Measurements from ENCODE around the gene PPP2CA. TPM values are rescaled to one million over a fixed set of nuclear protein-coding genes. Genes with fewer than 3 reads are reported as not detected.

Gene PPP2CA
- total and polyA plus RNA-seq, 2 of the 4 experiments (the other 2 are of a cell fraction): 70.6 to 73.6 TPM

DNA sequence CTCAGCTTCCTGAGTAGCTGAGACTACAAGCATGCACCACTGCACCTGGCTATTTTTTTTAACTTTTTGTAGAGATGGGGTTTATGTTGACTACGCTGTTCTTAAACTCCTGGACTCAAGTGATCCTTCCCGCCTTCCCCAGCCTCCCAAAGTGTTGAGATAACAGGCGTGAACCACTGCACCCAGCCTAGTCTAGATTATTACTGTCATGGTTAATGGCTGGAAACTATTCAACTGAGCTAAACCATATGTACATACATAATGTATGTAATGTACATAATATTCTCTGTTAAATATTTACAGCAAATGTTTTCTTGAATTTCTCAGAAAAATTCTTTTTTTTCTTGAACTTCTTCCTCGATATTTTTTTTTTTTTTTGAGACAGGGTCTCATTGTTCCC, 21.3 kb downstream of the PPP2CA start:
- peaks cover 9% of the 10 kb centered on the region; the same call in 1 of the 2 replicates for H3K9me1 ChIP-seq (ENCODE audit: insufficient read depth, low read length)
- no peak overlapping the region for H2BK20ac ChIP-seq (ENCODE audit: low read depth, low read length)
- H3K4ac ChIP-seq (ENCODE audit: low read depth, low read length): no peak overlapping the region
- no peak overlapping the region for H2AK9ac ChIP-seq (replicated peaks; ENCODE audit: low read depth, low read length, poor library complexity)
- no peak overlapping the region for H2AK5ac ChIP-seq (ENCODE audit: low read depth, low read length)
- no peak overlapping the region for H3K56ac ChIP-seq (ENCODE audit: extremely low read depth, insufficient read depth, low read length)
- peaks cover 32% of the 10 kb centered on the region for H3K36me3 ChIP-seq (ENCODE audit: control insufficient read depth, insufficient read depth, low read length)
- no peak overlapping the region for H2BK15ac ChIP-seq (ENCODE audit: low read depth, low read length)
- H4K20me1 ChIP-seq (ENCODE audit: insufficient read depth, low read length): peaks cover 74% of the 10 kb centered on the region
- H3K27ac ChIP-seq (ENCODE audit: insufficient read depth, low read length): no peak overlapping the region
- dilution Hi-C loops (cut with HindIII; ENCODE audit: low sequenced_read_pairs, unreplicated experiment) (no loop called here), in situ Hi-C loops (cut with MboI; ENCODE audit: low sequenced_read_pairs) (no loop called here), intact Hi-C loops (cut with micrococcal nuclease) (no loop called here)
- no CpG with 5 or more reads among the region's 4 CpGs for WGBS, 2 experiments (ENCODE audit: extremely low coverage in 2 of 2, insufficient read length in 1 of 2)
- no peaks in the 10 kb centered on the region for H3K4me1 ChIP-seq (ENCODE audit: control insufficient read depth, insufficient read depth, low read length)
- H3K4me3 ChIP-seq (ENCODE audit: insufficient read depth, low read depth, low read length): no peak overlapping the region
- H3K4me2 ChIP-seq (ENCODE audit: low read depth, low read length): no peak overlapping the region
- no peak overlapping the region for H4K5ac ChIP-seq (ENCODE audit: low read depth, low read length)
- no peak overlapping the region for H4K8ac ChIP-seq (ENCODE audit: low read depth in 2 of 2, low read length in 2 of 2)
- H3K14ac ChIP-seq (replicated peaks; ENCODE audit: low read depth, low read length): no peak overlapping the region
- no peak overlapping the region for H3K23ac ChIP-seq (ENCODE audit: low read depth, low read length)
- TF ChIP-seq CEBPB (IDR thresholded peaks at IDR 0.05; ENCODE audit: low read depth, low read length) (no peak), NFE2L2 (IDR thresholded peaks at IDR 0.05; ENCODE audit: low read depth, low read length) (no peak), MAZ (IDR thresholded peaks at IDR 0.05; ENCODE audit: borderline replicate concordance, low read depth, low read length) (no peak), SMC3 (IDR thresholded peaks at IDR 0.05; ENCODE audit: low read depth, low read length) (no peak), RFX5 (IDR thresholded peaks at IDR 0.05; ENCODE audit: low read depth, low read length) (no peak), BHLHE40 (IDR thresholded peaks at IDR 0.05; ENCODE audit: low read depth, low read length) (no peak), MXI1 (IDR thresholded peaks at IDR 0.05; ENCODE audit: borderline replicate concordance, low read depth, low read length) (no peak), RCOR1 (IDR thresholded peaks at IDR 0.05; ENCODE audit: insufficient replicate concordance, low read length) (no peak), FOS (IDR thresholded peaks at IDR 0.05; ENCODE audit: low read depth, low read length) (no peak), RAD21 (IDR thresholded peaks at IDR 0.05; ENCODE audit: low read length) (no peak), POLR2A (IDR thresholded peaks at IDR 0.05; ENCODE audit: low read depth, low read length) (no peak), MAFK (IDR thresholded peaks at IDR 0.05; ENCODE audit: low read depth, low read length) (no peak), CHD1 (IDR thresholded peaks at IDR 0.05; ENCODE audit: low read depth, low read length) (no peak)
- TF ChIP-seq, protein P1, sequence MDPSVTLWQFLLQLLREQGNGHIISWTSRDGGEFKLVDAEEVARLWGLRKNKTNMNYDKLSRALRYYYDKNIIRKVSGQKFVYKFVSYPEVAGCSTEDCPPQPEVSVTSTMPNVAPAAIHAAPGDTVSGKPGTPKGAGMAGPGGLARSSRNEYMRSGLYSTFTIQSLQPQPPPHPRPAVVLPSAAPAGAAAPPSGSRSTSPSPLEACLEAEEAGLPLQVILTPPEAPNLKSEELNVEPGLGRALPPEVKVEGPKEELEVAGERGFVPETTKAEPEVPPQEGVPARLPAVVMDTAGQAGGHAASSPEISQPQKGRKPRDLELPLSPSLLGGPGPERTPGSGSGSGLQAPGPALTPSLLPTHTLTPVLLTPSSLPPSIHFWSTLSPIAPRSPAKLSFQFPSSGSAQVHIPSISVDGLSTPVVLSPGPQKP (IDR thresholded peaks at IDR 0.05; ENCODE audit: borderline replicate concordance, low read depth, low read length): no peak
- TF ChIP-seq, protein P2, sequence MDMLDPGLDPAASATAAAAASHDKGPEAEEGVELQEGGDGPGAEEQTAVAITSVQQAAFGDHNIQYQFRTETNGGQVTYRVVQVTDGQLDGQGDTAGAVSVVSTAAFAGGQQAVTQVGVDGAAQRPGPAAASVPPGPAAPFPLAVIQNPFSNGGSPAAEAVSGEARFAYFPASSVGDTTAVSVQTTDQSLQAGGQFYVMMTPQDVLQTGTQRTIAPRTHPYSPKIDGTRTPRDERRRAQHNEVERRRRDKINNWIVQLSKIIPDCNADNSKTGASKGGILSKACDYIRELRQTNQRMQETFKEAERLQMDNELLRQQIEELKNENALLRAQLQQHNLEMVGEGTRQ (IDR thresholded peaks at IDR 0.05; ENCODE audit: low read depth, low read length): no peak
- TF ChIP-seq, protein P3, sequence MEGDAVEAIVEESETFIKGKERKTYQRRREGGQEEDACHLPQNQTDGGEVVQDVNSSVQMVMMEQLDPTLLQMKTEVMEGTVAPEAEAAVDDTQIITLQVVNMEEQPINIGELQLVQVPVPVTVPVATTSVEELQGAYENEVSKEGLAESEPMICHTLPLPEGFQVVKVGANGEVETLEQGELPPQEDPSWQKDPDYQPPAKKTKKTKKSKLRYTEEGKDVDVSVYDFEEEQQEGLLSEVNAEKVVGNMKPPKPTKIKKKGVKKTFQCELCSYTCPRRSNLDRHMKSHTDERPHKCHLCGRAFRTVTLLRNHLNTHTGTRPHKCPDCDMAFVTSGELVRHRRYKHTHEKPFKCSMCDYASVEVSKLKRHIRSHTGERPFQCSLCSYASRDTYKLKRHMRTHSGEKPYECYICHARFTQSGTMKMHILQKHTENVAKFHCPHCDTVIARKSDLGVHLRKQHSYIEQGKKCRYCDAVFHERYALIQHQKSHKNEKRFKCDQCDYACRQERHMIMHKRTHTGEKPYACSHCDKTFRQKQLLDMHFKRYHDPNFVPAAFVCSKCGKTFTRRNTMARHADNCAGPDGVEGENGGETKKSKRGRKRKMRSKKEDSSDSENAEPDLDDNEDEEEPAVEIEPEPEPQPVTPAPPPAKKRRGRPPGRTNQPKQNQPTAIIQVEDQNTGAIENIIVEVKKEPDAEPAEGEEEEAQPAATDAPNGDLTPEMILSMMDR (conservative IDR thresholded peaks at IDR 0.05; ENCODE audit: low read depth, low read length): no peak
- no peak overlapping the region for H4K91ac ChIP-seq (ENCODE audit: insufficient read depth, low read depth, low read length)
- no TSS peak for BruUV-seq (replicated peaks)
- no peaks in the 10 kb centered on the region for H3K9me3 ChIP-seq (ENCODE audit: control insufficient read depth, insufficient read depth, low read length)
- H3K18ac ChIP-seq (ENCODE audit: low read depth, low read length): no peak overlapping the region
- ChIA-PET CTCF (interaction anchor here (0.5 to 1.2 kb wide), 2 partner anchors 38 to 1911 kb away, joined by 3 read pairs; no protein-coding TSS in a partner anchor), POLR2A (ENCODE audit: unreplicated experiment) (no interaction called here)
- ATAC-seq (ENCODE audit: low read depth) (no peak), DNase-seq (no peak)
- no peak overlapping the region for H2BK5ac ChIP-seq (ENCODE audit: low read depth, low read length, poor library complexity, severe bottlenecking)
- no peak overlapping the region for H3K9ac ChIP-seq (ENCODE audit: low read depth, low read length)
- H3K27me3 ChIP-seq (ENCODE audit: control insufficient read depth, insufficient read depth, low read length): no peaks in the 10 kb centered on the region
- H2AFZ ChIP-seq (replicated peaks; ENCODE audit: low read length, poor library complexity): no peak overlapping the region
- H2BK120ac ChIP-seq (ENCODE audit: low read depth, low read length): no peak overlapping the region
- peaks cover 16 to 63% of the 10 kb centered on the region in 2 experiments for H3K79me1 ChIP-seq (ENCODE audit: low read depth in 1 of 2, low read length in 2 of 2)

Measured in IMR-90 (cell line).